HG03565 (cell line): ENCODE measurements around the gene LBHD1.
"Not testable (repeated sequence)": the region's sequence is repeated elsewhere in the genome, so short reads cannot be mapped to it uniquely, and the experiment has no call there.

Experiments
- ATAC-seq: cut with Tn5 transposase; IDR thresholded peaks from one replicate; pipeline ENCODE4 v1.9.1; 2021; ENCODE audit warnings: mild to moderate bottlenecking, moderate library complexity; ENCODE audit not compliant: unreplicated experiment

The LBHD1 gene

DNA sequence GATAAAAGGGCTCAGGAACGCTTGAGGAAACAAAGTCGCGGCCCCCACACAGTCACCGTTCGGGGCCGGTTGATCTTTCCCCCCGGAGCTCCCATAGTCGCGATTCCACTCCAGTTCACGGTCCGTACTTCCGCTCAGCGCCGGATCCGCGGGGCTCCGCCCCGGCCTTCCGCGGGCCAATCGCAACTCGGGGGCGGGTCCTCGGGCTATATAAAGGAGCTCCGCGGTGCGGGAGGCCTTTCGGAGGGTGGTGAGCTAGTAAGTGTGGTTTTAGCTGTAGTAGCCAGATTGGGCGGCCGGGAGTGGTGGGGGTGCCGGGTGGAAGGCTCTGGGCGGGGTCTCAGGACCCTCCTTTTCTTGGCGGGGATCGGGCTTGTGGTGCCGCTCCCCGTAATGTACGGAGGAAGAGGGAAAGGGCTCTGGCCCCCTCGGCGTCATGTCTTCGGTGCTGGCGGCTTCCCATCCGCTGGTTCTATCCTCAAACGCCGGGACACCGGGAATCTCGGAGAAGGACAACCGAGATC, 6.9 kb downstream of the LBHD1 start, which contains the start of the genes C11orf98 and CSKMT:
Gene C11orf98, minus strand, starts transcription at position 136 of the 524 bp plus-strand sequence. Its CDS starts 41 bp downstream, at position 95.
Gene CSKMT, plus strand, starts transcription at position 238 of the 524 bp plus-strand sequence. CDS start 568 bp downstream, outside the sequence.
- ATAC-seq, result peak; percentile 66

DNA sequence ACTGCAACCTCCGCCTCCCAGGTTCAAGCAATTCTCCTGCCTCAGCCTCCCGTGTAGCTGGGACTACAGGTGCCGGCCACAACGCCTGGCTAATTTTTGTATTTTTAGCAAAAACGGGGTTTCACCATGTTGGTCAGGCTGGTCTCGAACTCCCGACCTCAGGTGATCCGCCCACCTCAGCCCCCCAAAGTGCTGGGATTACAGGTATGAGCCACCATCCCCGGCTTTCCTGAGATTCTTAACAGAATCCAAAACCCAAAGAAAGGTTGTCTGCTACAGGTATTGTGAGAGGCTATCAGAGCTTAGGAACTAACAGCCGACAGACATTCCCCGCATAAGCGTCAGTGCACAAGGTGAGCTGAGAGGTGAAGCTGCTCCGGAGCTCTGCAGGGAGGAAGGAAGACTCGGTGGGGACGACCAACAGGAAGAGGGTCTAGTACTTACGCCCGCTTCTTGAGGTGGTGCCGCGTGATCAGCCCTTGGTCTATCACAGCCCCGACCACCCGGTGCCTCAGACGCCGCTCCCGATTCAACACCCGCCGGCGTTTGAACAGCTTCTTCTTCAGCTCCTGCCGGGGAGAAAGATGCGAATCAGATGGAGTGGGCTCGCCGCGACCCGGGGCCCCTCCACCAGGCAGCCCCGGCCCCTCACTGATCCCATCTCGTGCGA, 7.5 kb downstream of the LBHD1 start:
- peak; percentile 14 for ATAC-seq

DNA sequence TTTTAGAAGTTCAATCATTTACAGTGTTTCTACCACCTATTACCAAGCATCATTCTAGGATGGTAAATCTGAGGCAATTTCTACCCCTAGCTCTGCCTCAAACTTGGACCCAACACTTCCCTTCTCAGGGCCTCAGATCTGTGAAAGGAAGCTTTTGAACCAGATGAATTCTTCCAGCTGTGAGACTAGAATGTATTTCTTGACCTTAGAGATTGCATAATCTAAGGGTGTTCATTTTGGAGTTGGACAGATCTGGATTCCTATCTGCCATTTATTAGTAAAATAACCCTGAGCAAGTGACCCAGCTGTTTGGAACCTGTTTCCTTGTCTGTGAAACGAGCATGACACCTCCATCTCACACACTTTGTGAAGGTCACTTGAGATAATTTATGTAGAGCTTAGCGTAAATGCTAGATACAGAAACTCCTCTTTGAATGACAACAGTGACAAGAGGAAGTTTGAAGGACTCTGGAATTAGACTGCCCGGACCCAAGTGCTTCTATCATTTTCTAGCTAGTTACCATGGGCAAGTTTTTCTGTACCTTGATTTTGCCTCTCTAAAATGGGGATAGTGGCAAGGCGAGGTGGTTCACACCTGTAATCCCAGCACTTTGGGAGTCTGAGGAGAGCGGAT, 15.2 kb downstream of the LBHD1 start:
- no peak for ATAC-seq

DNA sequence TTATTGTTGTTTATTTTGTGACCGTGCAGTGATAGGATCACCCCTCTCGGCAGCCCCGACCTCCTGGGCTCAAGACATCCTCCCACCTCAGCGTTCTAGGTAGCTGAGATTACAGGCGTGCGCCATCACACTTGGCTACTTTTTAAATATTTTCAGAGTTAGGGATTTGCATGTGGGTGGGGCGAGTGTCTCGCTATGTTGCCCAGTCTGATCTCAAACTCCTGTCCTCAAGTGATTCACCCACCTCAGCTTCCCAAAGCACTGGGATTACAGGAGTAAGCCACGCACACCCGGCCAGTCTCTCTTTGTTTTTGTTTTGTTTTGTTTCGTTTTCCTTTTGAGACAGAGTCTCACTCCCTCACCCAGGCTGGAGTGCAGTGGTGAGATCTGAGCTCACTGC, 17.8 kb downstream of the LBHD1 start:
- no peak for ATAC-seq

DNA sequence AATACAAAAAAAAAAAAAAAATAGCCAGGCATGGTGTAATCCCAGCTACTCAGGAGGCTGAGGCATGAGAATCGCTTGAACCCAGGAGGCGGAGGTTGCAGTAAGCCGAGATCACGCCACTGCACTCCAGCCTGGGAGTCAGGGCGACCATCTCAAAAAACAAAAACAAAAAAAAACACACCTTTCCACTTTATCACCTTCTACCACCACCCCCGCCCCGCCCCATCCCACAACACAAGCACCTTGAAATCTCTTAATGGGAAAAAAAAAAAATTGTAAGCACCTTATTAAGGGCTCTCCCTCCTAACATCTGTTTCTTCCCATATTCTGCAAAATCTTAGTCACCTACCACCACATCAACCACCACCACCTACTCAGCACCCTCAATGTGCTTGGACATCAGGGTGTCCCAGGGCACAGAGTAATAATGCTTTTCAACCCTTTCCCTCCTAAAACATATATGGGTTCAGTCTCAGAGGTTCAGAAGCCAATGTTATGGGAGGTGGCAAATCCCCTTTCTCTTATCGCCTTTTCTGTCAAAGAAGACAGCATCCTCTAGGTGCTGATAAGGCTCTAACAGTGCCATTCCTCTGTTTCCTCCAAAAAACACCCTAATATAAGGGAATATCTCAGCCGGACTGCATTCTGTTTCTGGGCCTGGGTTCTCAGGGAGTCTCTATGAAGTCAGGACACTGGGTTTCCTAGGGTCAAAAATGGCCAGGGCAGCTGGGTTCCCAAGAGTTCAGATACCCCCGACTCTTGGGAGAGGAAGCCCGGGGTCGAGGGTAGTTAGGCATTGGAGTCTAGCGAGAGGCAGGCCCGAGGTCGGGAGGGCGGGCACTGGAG, 19.7 kb downstream of the LBHD1 start:
- no peak for ATAC-seq

DNA sequence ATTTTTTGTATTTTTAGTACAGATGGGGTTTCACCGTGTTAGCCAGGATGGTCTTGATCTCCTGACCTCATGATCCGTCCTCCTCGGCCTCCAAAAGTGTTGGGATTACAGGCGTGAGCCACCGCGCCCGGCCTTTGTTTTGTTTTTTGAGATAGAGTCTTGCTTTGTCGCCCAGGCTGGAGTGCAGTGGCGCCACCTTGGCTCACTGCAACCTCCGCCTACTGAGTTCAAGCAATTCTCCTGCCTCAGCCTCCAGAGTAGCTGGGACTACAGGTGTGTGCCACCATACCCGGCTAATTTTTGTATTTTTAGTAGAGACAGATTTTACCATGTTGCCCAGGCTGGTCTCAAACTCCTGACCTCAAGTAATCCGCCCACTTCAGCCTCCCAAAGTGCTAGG, 21.8 kb downstream of the LBHD1 start:
- not testable (repeated sequence) for ATAC-seq

DNA sequence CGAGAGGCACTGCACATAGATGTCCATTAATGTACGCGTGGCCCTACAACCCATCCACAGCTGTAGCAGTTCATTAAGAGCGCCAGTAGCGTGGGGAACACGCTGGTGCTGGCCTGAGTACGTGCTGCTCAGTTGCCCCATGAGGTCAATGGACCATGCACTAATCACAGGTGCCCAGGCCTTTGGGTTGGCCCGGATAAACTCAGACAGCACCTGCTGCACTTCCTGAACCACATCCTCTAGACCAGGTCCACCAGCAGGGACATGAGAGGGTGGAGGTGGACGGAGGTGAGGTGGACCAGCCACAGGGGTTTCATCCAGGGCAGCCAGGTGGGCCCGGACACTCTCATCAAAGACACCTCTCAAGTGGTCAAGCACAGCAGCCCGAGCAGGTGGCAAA, 22.6 kb downstream of the LBHD1 start:
- no peak for ATAC-seq

DNA sequence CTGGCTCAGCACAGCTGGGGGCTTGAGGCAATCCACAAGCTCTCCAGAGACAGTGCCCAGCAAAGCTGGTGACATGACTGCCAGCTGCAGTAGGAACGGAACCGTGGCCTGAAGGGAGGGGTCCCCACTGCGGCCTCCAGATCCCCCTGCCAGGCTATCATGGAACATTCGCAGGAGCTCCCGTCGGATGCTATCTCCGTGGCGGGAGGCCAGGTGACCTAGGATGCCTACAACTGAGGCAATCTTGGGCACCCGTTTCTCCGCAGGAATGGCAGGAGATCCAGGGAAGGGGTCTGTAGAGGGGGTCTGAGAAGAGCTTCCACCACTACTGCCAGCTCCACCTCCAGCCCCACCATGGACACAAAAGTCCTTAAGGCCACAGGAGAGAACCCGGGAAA, 23.1 kb downstream of the LBHD1 start:
- no peak for ATAC-seq

DNA sequence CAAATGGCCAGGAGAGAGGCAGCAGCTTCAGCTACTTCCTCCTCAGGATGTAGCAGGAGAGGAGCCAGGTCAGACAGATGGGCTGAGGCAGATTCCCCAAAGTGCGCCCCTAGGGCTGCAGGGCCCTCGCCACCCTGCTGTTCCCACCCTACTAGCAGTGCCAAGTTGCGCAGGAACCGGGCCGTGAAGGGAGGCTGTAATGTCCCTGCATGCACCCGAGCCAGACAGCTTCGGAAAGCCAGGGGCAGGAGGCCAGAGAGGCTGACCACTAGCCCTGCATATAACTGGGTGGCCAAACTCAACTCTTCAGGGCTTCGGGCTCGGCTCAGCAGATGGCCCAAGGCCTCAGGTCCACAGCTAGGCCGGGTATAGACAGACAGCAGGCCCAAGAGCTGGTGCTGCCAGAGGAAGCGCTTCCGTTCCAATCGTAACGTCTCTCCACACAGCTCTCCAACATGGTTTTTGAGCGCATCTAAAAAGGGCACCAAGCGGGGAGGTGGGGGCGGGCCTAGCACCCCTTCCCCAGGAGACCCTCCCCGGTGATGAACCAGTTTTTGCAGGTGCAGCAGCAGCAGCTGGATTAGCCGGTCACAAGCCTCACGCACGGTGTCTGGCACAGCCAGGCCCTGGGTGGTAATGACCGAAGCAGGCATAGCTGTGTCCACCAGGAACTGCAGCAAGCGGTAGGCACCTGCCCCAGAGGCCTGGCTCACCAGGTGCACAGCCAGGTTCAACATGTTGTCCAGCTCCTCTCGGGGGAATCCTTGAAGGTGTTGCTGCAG, 23.7 kb downstream of the LBHD1 start:
- no peak for ATAC-seq

DNA sequence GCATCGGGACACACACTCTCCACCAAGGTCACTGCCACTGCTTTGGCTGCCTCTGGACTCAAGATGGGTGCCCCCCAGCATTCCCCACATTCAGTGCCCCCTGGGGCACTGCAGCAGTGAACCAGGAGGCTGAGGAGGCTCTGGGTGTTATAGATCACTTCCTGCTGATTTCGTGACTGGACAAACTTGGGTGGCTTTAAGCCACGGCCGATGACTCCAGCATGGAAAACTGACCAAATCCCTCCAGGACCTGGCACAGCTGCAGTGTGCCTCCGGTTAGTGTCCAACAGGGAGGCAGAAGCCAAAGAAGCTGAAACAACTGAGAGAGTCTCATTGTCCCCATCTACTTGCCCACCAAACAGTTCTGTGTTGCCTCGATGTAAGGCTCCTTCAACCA, 24.5 kb downstream of the LBHD1 start:
- no peak for ATAC-seq

DNA sequence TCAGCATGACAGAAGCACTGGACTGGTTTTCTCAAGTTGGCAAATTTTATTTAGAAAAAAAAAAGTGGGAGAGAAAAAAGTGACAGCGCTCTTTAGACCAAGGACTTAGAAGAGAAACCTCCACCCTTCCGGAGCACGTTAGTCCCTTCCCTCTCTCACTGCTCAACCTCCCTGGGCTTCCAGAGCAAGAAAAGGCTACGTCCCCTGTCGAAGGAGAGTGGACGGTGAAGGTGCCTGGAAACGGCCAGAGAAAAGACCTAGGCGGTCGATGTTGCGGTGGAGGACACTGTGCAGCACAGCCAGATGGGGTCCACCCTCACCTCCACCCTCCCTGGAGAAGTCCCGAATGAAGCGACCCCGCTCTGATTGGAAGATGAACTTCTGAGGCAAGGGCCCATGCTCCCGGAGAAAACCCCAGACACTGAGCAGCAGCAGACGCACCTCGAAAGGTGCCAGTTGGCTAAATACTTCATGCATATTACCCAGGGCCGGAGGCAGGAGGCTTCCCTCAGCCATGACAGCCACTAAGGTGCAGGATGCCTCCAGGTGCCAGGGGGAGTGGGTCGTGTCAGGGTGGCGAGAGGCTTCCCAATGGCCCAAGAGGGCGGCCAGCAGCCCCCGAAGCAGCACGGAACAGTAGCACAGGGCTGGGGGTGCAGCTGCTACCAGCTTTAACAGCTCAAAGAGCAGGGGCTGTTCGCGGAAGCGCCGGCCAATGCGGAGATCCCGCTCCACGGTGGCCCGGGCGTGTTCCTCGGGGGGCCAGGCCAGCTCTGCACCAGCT, 25.1 kb downstream of the LBHD1 start:
- no peak for ATAC-seq

DNA sequence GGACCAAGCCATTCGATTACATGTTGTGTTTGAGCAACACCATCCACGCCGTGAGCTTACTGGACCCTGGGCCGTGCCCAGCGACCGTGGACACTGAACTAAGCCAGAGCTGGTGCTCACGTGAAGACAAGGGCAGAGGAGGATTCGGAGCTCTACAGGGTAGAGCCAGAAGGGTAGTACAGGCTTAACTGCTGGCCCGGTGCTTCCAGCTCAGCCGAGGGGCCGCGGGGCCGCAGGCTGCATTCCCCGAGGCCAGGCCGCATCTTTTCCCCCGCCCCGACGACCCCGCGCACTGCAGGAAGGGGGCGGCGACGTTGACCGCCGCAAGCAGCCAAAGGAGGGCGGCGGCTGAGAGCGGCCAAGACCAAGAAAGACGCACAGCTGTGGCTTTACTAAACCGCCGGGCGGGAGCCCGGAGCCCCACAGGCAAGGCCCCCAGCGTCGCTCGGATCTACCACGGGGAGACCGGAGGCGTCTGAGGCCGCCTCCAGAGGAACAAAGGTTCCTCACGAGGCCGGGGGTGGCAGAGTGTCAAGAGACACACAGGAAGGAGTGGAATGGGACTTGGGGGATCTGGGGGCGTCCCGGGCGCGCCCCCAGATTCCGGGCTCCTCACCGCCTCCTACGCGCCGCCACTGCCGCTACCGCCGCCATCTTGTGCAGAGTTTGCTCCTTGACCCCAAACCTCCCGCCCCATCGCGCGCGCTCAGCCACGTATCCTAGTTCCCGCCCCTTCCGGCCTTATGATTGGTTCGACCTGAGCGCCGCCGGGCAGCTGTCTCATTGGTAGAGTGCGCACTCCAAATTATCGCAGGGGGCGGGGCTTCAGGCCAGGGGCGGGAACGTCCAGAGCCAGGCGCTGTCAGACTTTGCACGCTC, 25.9 kb downstream of the LBHD1 start, which contains the start of gene GANAB:
Gene GANAB, minus strand, starts transcription at position 668 of the 879 bp plus-strand sequence. Its CDS starts 14 bp downstream, at position 654.
- ATAC-seq, result peak; percentile 91

DNA sequence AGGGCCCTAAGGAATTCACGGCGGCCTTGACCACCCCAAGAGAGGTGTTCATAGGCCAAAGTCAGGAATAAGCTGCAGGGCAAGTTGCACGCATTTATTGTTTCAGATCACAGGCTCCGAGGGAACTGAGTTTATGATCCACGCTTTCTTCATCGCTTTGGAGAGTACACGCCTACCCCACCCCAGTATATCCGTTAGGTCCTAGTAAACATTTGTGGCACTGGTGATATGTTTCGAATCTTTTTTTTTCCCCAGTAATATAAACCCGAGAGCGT, 26.5 kb downstream of the LBHD1 start:
- no peak for ATAC-seq

DNA sequence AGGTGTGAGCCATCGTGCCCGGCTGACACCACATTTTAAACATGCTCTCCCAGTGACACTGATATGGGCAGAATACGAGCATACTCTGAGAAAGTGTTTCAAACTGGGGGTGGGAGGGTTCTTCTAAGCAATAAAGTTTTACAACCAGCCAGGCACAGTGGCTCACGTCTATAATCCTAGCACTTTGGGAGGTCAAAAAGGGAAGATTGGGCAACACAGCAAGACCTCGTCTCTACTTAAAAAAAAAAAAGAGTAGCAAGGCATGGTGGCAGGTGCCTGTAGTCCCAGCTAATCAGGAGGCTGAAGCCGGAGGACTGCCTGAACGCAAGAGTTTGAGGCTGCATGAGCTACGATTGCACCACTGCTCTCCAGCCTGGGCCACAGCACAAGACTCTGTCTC, 27.8 kb downstream of the LBHD1 start:
- ATAC-seq, result no peak

DNA sequence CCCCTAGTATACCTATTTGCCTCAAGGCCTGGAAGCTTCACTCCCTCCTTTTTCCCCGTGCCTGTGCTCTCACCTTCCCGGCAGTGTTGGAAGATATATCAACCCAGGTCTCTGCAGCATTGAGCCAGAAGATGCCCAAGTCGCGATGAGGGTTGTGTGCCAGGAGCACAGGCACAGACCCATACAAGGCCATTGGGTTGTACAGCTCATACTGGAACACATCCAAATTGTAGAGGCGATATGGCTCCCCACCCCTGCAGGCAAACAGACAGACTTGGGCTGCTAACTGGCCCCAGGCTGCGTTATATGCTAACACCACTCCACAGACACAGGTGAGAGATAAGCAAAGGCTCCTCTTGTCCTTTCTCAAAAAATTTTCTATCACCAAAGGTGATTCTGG, 39.6 kb downstream of the LBHD1 start:
- no peak for ATAC-seq

DNA sequence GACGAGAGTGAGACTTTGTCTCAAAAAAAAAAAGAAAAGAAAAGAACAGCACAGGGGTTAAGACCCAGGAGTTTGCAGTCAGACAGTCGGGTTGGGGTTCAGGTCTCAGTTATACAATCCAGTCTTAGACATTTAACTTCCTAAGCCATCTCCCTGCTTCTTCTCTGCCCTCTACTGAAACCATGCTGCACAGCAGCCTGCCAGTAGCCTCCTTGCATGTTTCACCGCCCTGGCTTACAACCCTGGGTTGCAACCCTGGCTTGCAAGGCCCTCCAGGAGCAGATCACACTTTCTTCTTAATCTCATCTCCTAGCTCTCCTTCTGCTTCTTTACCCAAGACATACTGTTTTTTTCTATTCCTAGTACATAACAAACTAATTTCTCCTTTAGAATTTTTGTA, 44.4 kb downstream of the LBHD1 start:
- ATAC-seq, result no peak

DNA sequence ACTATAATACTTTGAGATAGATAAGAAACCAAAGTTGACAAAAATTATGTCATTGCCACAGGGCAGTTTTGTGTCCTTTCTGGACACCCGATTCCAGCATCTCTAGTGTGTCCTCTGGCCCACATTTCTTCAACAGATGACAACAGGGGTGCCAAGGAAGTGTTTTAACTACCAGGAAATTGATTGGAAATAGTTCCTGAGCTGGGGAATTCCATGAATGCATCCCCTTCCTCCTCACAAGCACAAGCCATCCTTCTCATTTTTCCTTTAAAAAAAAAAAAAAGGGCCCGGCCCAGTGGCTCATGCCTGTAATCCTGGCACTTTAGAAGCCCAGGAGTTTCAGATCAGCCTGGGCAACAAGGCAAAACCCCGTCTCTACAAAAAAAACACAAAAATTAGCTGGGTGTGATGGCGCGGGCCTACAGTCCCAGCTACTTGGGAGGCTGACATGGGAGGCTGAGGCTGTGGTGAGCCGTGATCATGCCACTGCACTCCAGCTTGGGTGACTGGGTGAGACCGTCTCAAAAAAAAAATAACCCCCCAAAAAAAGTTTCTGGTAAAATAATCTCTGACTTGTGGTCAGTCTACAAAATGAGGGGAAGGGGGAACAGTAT, 49.5 kb downstream of the LBHD1 start:
- ATAC-seq, result no peak
